Smooth muscle cell (in vitro differentiated cells): ENCODE measurements around the gene YTHDC2. TPM values are rescaled to one million over a fixed set of nuclear protein-coding genes. Genes with fewer than 3 reads are reported as not detected.
"Not testable (repeated sequence)": the region's sequence is repeated elsewhere in the genome, so short reads cannot be mapped to it uniquely, and the experiment has no call there.

Source experiments
- DNase-seq: peaks from one replicate; lab custom pipeline; 2025; ENCODE audit not compliant: unreplicated experiment; lab: John Stamatoyannopoulos, UW
- H2AFZ ChIP-seq: fragments of 200-600 bp; sonication (generic); 2 replicates; pipeline ENCODE4 v1.6.0; 2016; ENCODE audit warnings: antibody characterized with exemption, low read depth, mild to moderate bottlenecking
- H3F3A ChIP-seq: fragments of 200-600 bp; sonication (generic); 2 replicates; pipeline ENCODE4 v1.6.0; 2017; ENCODE audit warnings: antibody characterized with exemption, low read depth
- H3K27ac ChIP-seq: fragments of 200-600 bp; sonication (generic); 2 replicates; pipeline ENCODE4 v1.5.1; 2016; ENCODE audit warnings: low read depth, mild to moderate bottlenecking
- H3K27me3 ChIP-seq: fragments of 200-600 bp; sonication (generic); 2 replicates; pipeline ENCODE4 v1.6.1; 2016; ENCODE audit warnings: low read depth, mild to moderate bottlenecking
- H3K36me3 ChIP-seq: fragments of 200-600 bp; sonication (generic); 2 replicates; pipeline ENCODE4 v1.5.1; 2016; ENCODE audit warnings: low read depth
- H3K4me1 ChIP-seq: fragments of 200-600 bp; sonication (generic); 2 replicates; pipeline ENCODE4 v1.5.1; 2016; ENCODE audit warnings: low read depth
- H3K4me2 ChIP-seq: fragments of 200-600 bp; sonication (generic); 2 replicates; pipeline ENCODE4 v1.6.0; 2016; ENCODE audit warnings: mild to moderate bottlenecking
- H3K4me3 ChIP-seq: fragments of 200-600 bp; sonication (generic); 2 replicates; pipeline ENCODE4 v1.5.1; 2016; ENCODE audit warnings: mild to moderate bottlenecking
- H3K79me2 ChIP-seq: fragments of 200-600 bp; sonication (generic); 2 replicates; pipeline ENCODE4 v1.6.0; 2016; ENCODE audit warnings: low read depth, mild to moderate bottlenecking
- H3K9ac ChIP-seq: fragments of 200-600 bp; sonication (generic); 2 replicates; pipeline ENCODE4 v1.6.0; 2016; ENCODE audit warnings: low read depth
- H3K9me3 ChIP-seq: fragments of 200-600 bp; sonication (generic); replicated peaks from 2 replicates; pipeline ENCODE4 v1.5.1; 2016; ENCODE audit warnings: low read depth
- H4K20me1 ChIP-seq: fragments of 200-600 bp; sonication (generic); 2 replicates; pipeline ENCODE4 v1.6.0; 2016; ENCODE audit warnings: low read depth
- WGBS: methylation state at CpG from one replicate; pipeline ENCODE4 v1.1.7; 2016; ENCODE audit warnings: low lambda C conversion rate; 5-methylcytosine and 5-hydroxymethylcytosine counted together
- polyA plus RNA-seq: library from polyadenylated mRNA; unstranded; fragments of >200 nt; fragmentation: Nextera tagmentation; extraction: Ambion mirVana; gene quantifications from 2 replicates; pipeline ENCODE4 v1.2.1, GENCODE V29; 2016
- total RNA-seq: library from RNA; depleted of rRNA; stranded (reverse); fragments of >200 nt; gene quantifications from 2 replicates; pipeline ENCODE4 v1.2.3, GENCODE V29; 2014
- TF ChIP-seq, protein P1 (sequence below): fragments of 200-600 bp; sonication (generic); IDR thresholded peaks from 2 replicates; pipeline ENCODE4 v1.5.1; 2017; ENCODE audit warnings: borderline replicate concordance, mild to moderate bottlenecking, antibody characterized with exemption; ENCODE audit not compliant: insufficient read depth, poor library complexity, severe bottlenecking

Gene YTHDC2
- total and polyA plus RNA-seq, 2 experiments from 2014 or later: 5.4 to 12.7 TPM

DNA sequence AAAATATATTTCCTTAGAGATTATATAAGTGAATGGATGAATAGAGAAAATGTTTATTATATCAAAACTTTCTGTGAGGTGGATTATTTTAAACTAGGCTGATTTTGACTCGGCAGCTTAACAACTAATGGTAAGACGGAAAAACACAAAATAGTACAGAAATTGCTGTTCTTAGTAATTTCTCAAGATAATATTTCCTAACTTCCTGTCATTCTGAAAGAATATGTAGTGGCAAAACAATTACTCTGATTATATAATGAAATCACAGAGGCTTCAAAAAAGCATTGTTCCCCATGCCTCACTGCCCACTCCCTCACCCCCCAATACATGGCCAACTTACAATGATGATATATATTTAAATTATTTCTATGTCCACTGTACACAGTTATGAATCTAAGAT lies 85.4 kb downstream of the YTHDC2 start:
- Histone ChIP-seq H3K9me3 (no peaks in the 10 kb centered on the region), H3K4me3 (no peak overlapping the region), H3K4me1 (no peaks in the 10 kb centered on the region), H3F3A (no peaks in the 10 kb centered on the region), H3K27me3 (no peaks in the 10 kb centered on the region), H3K36me3 (no peaks in the 10 kb centered on the region), H2AFZ (no peak overlapping the region), H3K4me2 (no peak overlapping the region), H4K20me1 (no peaks in the 10 kb centered on the region), H3K9ac (no peak overlapping the region), H3K79me2 (no peaks in the 10 kb centered on the region), H3K27ac (no peak overlapping the region)
- DNase-seq: no peak
- WGBS: 96% methylated on average over 2 of the region's 2 CpGs
- TF ChIP-seq, protein P1, sequence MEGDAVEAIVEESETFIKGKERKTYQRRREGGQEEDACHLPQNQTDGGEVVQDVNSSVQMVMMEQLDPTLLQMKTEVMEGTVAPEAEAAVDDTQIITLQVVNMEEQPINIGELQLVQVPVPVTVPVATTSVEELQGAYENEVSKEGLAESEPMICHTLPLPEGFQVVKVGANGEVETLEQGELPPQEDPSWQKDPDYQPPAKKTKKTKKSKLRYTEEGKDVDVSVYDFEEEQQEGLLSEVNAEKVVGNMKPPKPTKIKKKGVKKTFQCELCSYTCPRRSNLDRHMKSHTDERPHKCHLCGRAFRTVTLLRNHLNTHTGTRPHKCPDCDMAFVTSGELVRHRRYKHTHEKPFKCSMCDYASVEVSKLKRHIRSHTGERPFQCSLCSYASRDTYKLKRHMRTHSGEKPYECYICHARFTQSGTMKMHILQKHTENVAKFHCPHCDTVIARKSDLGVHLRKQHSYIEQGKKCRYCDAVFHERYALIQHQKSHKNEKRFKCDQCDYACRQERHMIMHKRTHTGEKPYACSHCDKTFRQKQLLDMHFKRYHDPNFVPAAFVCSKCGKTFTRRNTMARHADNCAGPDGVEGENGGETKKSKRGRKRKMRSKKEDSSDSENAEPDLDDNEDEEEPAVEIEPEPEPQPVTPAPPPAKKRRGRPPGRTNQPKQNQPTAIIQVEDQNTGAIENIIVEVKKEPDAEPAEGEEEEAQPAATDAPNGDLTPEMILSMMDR: no peak

DNA sequence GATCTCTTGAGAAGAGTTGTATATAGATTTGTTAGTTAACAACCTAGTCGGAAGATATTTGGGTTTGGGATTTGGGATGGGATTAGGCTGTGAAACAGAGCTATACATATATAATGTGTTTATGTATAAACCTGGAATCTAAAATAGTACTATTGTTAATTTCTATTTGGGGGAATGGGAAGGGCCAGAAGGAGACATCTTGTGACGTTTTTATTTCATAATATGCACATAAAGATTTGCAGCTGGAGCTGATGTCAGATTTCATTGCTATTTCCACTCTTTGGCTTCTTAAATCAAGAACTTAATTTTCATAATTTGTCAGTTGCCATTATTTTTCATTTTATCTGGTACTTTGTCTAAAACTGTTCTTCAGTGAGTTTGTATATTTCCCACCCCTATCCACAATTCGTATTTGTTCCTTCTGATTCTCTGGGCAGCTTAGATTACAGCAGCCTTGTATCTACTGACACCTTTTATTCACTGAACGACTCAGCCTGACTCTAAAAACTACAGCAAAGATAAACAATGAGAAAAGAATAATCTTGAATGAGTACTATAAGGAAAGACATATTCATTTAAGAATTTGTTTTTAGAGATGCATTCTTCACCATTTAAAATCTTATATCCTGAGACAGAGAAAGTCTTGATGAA lies 86.9 kb downstream of the YTHDC2 start:
- TF ChIP-seq, protein P1: no peak
- Histone ChIP-seq H3K4me2 (no peak overlapping the region), H3K36me3 (no peaks in the 10 kb centered on the region), H4K20me1 (no peaks in the 10 kb centered on the region), H3K27me3 (no peaks in the 10 kb centered on the region), H3K4me3 (no peak overlapping the region), H3F3A (no peaks in the 10 kb centered on the region), H3K27ac (no peak overlapping the region), H3K9me3 (no peaks in the 10 kb centered on the region), H3K9ac (no peak overlapping the region), H3K79me2 (no peaks in the 10 kb centered on the region), H3K4me1 (no peaks in the 10 kb centered on the region), H2AFZ (no peak overlapping the region)
- no peak for DNase-seq
- 81% methylated on average over 4 of the region's 4 CpGs for WGBS

DNA sequence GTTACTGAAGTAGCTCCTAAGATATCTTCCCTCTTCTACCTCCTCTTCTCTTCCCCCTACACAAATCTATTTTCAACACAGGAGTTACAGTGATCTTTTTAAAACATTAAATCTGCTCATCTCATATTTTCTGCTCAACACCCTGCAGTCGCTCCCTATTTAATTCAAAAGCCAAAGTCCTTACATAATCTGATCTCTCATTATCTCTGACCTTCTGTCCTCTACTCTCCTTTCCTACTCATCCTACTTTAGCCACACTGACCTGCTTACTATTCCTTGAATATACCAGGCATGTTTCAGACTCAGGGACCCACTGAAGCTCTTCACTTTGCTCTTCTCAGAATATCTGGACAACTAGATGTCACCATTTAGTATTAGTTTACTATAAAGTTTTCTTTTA lies 87.9 kb downstream of the YTHDC2 start:
- H4K20me1 ChIP-seq: no peaks in the 10 kb centered on the region
- DNase-seq: no peak
- H3K4me3 ChIP-seq: no peak overlapping the region
- no peak overlapping the region for H2AFZ ChIP-seq
- no peak overlapping the region for H3K9ac ChIP-seq
- no peaks in the 10 kb centered on the region for H3K4me1 ChIP-seq
- H3K27me3 ChIP-seq: no peaks in the 10 kb centered on the region
- H3K4me2 ChIP-seq: no peak overlapping the region
- no peaks in the 10 kb centered on the region for H3K79me2 ChIP-seq
- H3K36me3 ChIP-seq: no peaks in the 10 kb centered on the region
- TF ChIP-seq, protein P1: no peak
- WGBS: 93% methylated on average over 1 of the region's 1 CpG
- H3K9me3 ChIP-seq: no peaks in the 10 kb centered on the region
- H3K27ac ChIP-seq: no peak overlapping the region
- no peaks in the 10 kb centered on the region for H3F3A ChIP-seq

DNA sequence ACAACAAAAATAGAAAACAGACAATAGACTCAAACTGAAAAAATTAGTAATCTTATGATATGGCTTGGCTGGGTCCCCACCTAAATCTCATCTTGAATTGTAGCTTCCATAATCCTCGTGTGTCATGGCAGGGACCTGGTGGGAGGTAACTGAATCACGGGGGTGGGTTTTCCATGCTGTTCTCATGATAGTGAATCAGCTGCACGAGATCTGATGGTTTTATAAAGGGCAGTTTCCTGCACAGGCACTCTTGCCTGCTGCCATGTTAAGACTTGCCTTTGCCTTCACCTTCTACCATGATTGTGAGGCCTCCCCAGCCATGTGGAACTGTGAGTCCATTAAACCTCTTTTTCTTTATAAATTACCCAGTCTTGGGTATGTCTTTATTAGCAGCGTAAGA lies 89.8 kb downstream of the YTHDC2 start:
- H2AFZ ChIP-seq: not testable (repeated sequence)

More for the DNA sequence above, 89.8 kb downstream of the YTHDC2 start:
- not testable (repeated sequence) for H3K9me3 ChIP-seq, H3K79me2 ChIP-seq, H3K36me3 ChIP-seq, H3K4me1 ChIP-seq, H4K20me1 ChIP-seq, H3K4me3 ChIP-seq, H3K27ac ChIP-seq, H3F3A ChIP-seq, DNase-seq, H3K9ac ChIP-seq, H3K27me3 ChIP-seq, H3K4me2 ChIP-seq
- WGBS: 86% methylated on average over 4 of the region's 4 CpGs
